Keratinocyte (primary cell): ENCODE results near the gene MUTYH. TPM values are rescaled to one million over a fixed set of nuclear protein-coding genes. Genes with fewer than 3 reads are reported as not detected.

ENCODE experiments used
- DNase-seq: peaks from one replicate; pipeline ENCODE4 v3.0.0-alpha.2; 2011; ENCODE audit warnings: low read depth, missing footprints, low spot score
- FAIRE-seq: peaks from 2 replicates; lab custom pipeline; 2011; peaks lifted over from hg19 to GRCh38; lab: Jason Lieb, UNC
- H2AFZ ChIP-seq: 2 replicates; pipeline ENCODE4 v1.6.0; 2012; ENCODE audit warnings: low read length, control low read depth, inconsistent platforms; ENCODE audit not compliant: control insufficient read depth
- H3K27ac ChIP-seq: 2 replicates; pipeline ENCODE4 v1.5.1; 2011; ENCODE audit warnings: low read length; ENCODE audit not compliant: control insufficient read depth, insufficient read depth
- H3K27me3 ChIP-seq: 3 replicates; pipeline ENCODE4 v1.6.0; 2011; ENCODE audit warnings: low read length; ENCODE audit not compliant: control insufficient read depth, insufficient read depth; ENCODE audit errors: extremely low read depth
- H3K36me3 ChIP-seq, 2 experiments: 2 replicates in 1 of 2; 3 replicates in 1 of 2; pipeline ENCODE4 v1.5.1; 2011; ENCODE audit warnings: low read length in 2 of 2, mild to moderate bottlenecking in 1 of 2; ENCODE audit not compliant: control insufficient read depth in 2 of 2, insufficient read depth in 2 of 2; ENCODE audit errors: extremely low read depth in 1 of 2
- H3K4me1 ChIP-seq: 3 replicates; pipeline ENCODE4 v1.5.1; 2011; ENCODE audit warnings: low read length; ENCODE audit not compliant: control insufficient read depth, insufficient read depth; ENCODE audit errors: extremely low read depth
- H3K4me2 ChIP-seq: 3 replicates; pipeline ENCODE4 v1.6.0; 2011; ENCODE audit warnings: low read depth, low read length; ENCODE audit not compliant: control insufficient read depth, insufficient read depth; ENCODE audit errors: extremely low read depth
- H3K4me3 ChIP-seq, 3 experiments: fragments of 200-600 bp in 1 of 3; sonication (generic) in 1 of 3; 2 replicates in 2 of 3; 3 replicates in 1 of 3; pipeline ENCODE4 v1.5.1; 2011 to 2016; ENCODE audit warnings: low read length in 3 of 3, mild to moderate bottlenecking in 3 of 3, control low read depth in 2 of 3, inconsistent platforms in 1 of 3, low read depth in 1 of 3, mixed read lengths in 1 of 3, mixed run types in 1 of 3, moderate library complexity in 1 of 3; ENCODE audit not compliant: control insufficient read depth in 2 of 3, insufficient read depth in 2 of 3; ENCODE audit errors: extremely low read depth in 1 of 3
- H3K79me2 ChIP-seq: 2 replicates; pipeline ENCODE4 v1.6.0; 2012; ENCODE audit warnings: low read length; ENCODE audit not compliant: control insufficient read depth, insufficient read depth
- H3K9ac ChIP-seq: 3 replicates; pipeline ENCODE4 v1.6.0; 2011; ENCODE audit warnings: low read length; ENCODE audit not compliant: control insufficient read depth, insufficient read depth; ENCODE audit errors: extremely low read depth
- H3K9me1 ChIP-seq: 3 replicates; pipeline ENCODE4 v1.6.0; 2011; ENCODE audit warnings: low read length; ENCODE audit not compliant: control insufficient read depth, insufficient read depth; ENCODE audit errors: extremely low read depth
- H3K9me3 ChIP-seq: 2 replicates; pipeline ENCODE4 v1.5.1; 2012; ENCODE audit warnings: low read depth, low read length; ENCODE audit not compliant: control insufficient read depth
- H4K20me1 ChIP-seq: 3 replicates; pipeline ENCODE4 v1.6.0; 2011; ENCODE audit warnings: low read length; ENCODE audit not compliant: control insufficient read depth, insufficient read depth; ENCODE audit errors: extremely low read depth
- CTCF ChIP-seq, 3 experiments: IDR thresholded peaks in 1 of 3; conservative IDR thresholded peaks in 1 of 3; optimal IDR thresholded peaks in 1 of 3; 2 replicates in 2 of 3; 3 replicates in 1 of 3; pipeline versions ENCODE3 to v1.5.1; 2011; ENCODE audit warnings: low read length in 3 of 3, mild to moderate bottlenecking in 3 of 3, moderate library complexity in 2 of 3, control low read depth in 1 of 3, inconsistent platforms in 1 of 3; ENCODE audit not compliant: insufficient read depth in 2 of 3; ENCODE audit errors: extremely low read depth in 1 of 3
- EZH2 ChIP-seq: IDR thresholded peaks from one replicate; pipeline ENCODE4 v1.6.1; 2012; ENCODE audit warnings: inconsistent platforms, mild to moderate bottlenecking, low read length, moderate library complexity
- dilution Hi-C: fragments of 300-500 bp; cut with MboI; formaldehyde crosslinking; loops from one replicate; pipeline ENCODE4 v1.7.0; 2020; ENCODE audit warnings: low sequenced_read_pairs; ENCODE audit not compliant: extremely low pct_ligation_motif_present
- polyA plus RNA-seq, 5 experiments: library from polyadenylated mRNA; depleted of rRNA in 3 of 5; stranded (reverse) in 3 of 5; stranded (forward) in 1 of 5; unstranded in 1 of 5; fragments of >200 nt; gene quantifications; 1 replicate in 1 of 5; 2 replicates in 3 of 5; 3 replicates in 1 of 5; pipeline versions ENCODE4 v1.2.1 to v1.2.3, GENCODE V29; 2011 to 2012; ENCODE audit warnings: missing spikeins in 2 of 5, low read depth in 1 of 5, low replicate concordance in 1 of 5

Gene MUTYH
- polyA plus RNA-seq, 1 donor (not counting 4 experiments of a cell fraction or from before 2014, with no cell fraction given), result 10.0 TPM

GRCh38 chr1:45354838-45355237 lies 14.6 kb upstream of the MUTYH start:
- Histone ChIP-seq H3K9ac (no peak overlapping the region), H3K36me3 (no peaks in the 10 kb centered on the region), H3K79me2 (no peaks in the 10 kb centered on the region), H4K20me1 (no peaks in the 10 kb centered on the region), H3K4me2 (no peak overlapping the region), H2AFZ (no peak overlapping the region), H3K4me1 (peaks cover 12% of the 10 kb centered on the region), H3K9me1 (no peaks in the 10 kb centered on the region), H3K4me3 (no peak overlapping the region), H3K9me3 (no peaks in the 10 kb centered on the region), H3K27me3 (no peaks in the 10 kb centered on the region), H3K27ac (no peak overlapping the region)
- dilution Hi-C loops, result no loop called here
- no peak for TF ChIP-seq EZH2
- no peak for TF ChIP-seq CTCF (optimal IDR thresholded peaks at IDR 0.05 in 1 of 3, IDR thresholded peaks at IDR 0.05 in 1 of 3, conservative IDR thresholded peaks at IDR 0.05 in 1 of 3; ENCODE audit: extremely low read depth in 1 of 3, insufficient read depth in 2 of 3, low read length in 3 of 3)
- FAIRE-seq (no peak), DNase-seq (no peak)

GRCh38 chr1:45353685-45354084 lies 13.4 kb upstream of the MUTYH start:
- Histone ChIP-seq H3K4me2 (no peak overlapping the region), H4K20me1 (no peaks in the 10 kb centered on the region), H3K4me3 (no peak overlapping the region), H3K36me3 (no peaks in the 10 kb centered on the region), H3K9ac (no peak overlapping the region), H3K4me1 (peaks cover 21% of the 10 kb centered on the region), H3K79me2 (no peaks in the 10 kb centered on the region), H3K27ac (no peak overlapping the region), H2AFZ (no peak overlapping the region), H3K9me1 (no peaks in the 10 kb centered on the region), H3K9me3 (no peaks in the 10 kb centered on the region), H3K27me3 (no peaks in the 10 kb centered on the region)
- DNase-seq, result no peak
- TF ChIP-seq EZH2 (no peak), CTCF (optimal IDR thresholded peaks at IDR 0.05 in 1 of 3, IDR thresholded peaks at IDR 0.05 in 1 of 3, conservative IDR thresholded peaks at IDR 0.05 in 1 of 3; ENCODE audit: extremely low read depth in 1 of 3, insufficient read depth in 2 of 3, low read length in 3 of 3) (no peak)
- FAIRE-seq, result no peak
- dilution Hi-C loops, result no loop called here
